ENCODE data around the gene CLIC3. TPM values are rescaled to one million over a fixed set of nuclear protein-coding genes. Genes with fewer than 3 reads are reported as not detected.

Gene CLIC3
- total RNA-seq, 4 donors from 2014 or later = 2.5 to 3.8 TPM; not detected in 2

- in situ Hi-C loops (cut with MboI; ENCODE audit: low pct_ligation_motif_present in 1 of 4, low pct_unique_long_range_greater_than_20kb in 1 of 4, low sequenced_read_pairs in 3 of 4) = loop anchor here in 3 of 4 donors (10.0 to 25.0 kb wide), 2 partner anchors 244 to 246 kb away; partner anchors contain the start of genes CCDC183 (in 2 of the 3) and TMEM141 (in 2 of the 3)
- no peak for DNase-seq
- no peaks in the 10 kb centered on the region for H3K36me3 ChIP-seq
- WGBS, 2 donors (ENCODE audit: low coverage in 1 of 2) = 60 to 74% methylated on average over 1 to 51 of the region's 65 CpGs
- no peak overlapping the region for H3K4me3 ChIP-seq
- intact Hi-C loops (cut with DNase I; ENCODE audit: low total_unique reads) = loop anchor here (5.0 kb wide), 1 partner anchor 84 kb away; the partner anchor contains the start of gene C8G
- no peaks in the 10 kb centered on the region for H3K9me3 ChIP-seq
- peaks cover 23 to 65% (median 48%) of the 10 kb centered on the region in 4 donors for H3K4me1 ChIP-seq
- no peak overlapping the region for H3K27ac ChIP-seq
- TF ChIP-seq EP300 (IDR thresholded peaks at IDR 0.05; ENCODE audit: low read depth) (no peak), CTCF (IDR thresholded peaks at IDR 0.05) (no peak)
- H3K27me3 ChIP-seq = no peaks in the 10 kb centered on the region
Observed at GRCh38 chr9:137030538-137031527, 34.5 kb upstream of the CLIC3 start.

GRCh38 chr9:137030006-137030405 is 33.6 kb upstream of the CLIC3 start:
- Histone ChIP-seq H3K27ac (no peak overlapping the region), H3K9me3 (no peaks in the 10 kb centered on the region), H3K4me1 (peaks cover 22 to 62% (median 46%) of the 10 kb centered on the region in 4 donors), H3K4me3 (no peak overlapping the region), H3K36me3 (no peaks in the 10 kb centered on the region), H3K27me3 (no peaks in the 10 kb centered on the region)
- DNase-seq = no peak
- intact Hi-C loops (cut with DNase I; ENCODE audit: low total_unique reads) = loop anchor here (5.0 kb wide), 1 partner anchor 83 kb away; the partner anchor contains the start of gene C8G
- in situ Hi-C loops (cut with MboI; ENCODE audit: low pct_ligation_motif_present in 1 of 4, low pct_unique_long_range_greater_than_20kb in 1 of 4, low sequenced_read_pairs in 3 of 4) = loop anchor here in 3 of 4 donors (10.0 to 25.0 kb wide), 2 partner anchors 243 to 245 kb away; partner anchors contain the start of genes CCDC183 (in 2 of the 3) and TMEM141 (in 2 of the 3)
- TF ChIP-seq POLR2A (IDR thresholded peaks at IDR 0.05) = no peak
- TF ChIP-seq EP300 (IDR thresholded peaks at IDR 0.05; ENCODE audit: low read depth) = no peak
- TF ChIP-seq POLR2AphosphoS5 (IDR thresholded peaks at IDR 0.05) = no peak
- 67 to 80% methylated on average over 2 to 11 of the region's 15 CpGs for WGBS, 2 donors (ENCODE audit: low coverage in 1 of 2)

GRCh38 chr9:137029058-137029936 is 32.9 kb upstream of the CLIC3 start:
- Histone ChIP-seq H3K9me3 (no peaks in the 10 kb centered on the region), H3K36me3 (no peaks in the 10 kb centered on the region), H3K27ac (peak overlapping the region; percentile 65 to 77 (median 70)), H3K4me3 (peak overlapping the region in 2 of 4 donors; percentile 61 to 72), H3K27me3 (no peaks in the 10 kb centered on the region), H3K4me1 (peaks cover 16 to 55% (median 39%) of the 10 kb centered on the region in 4 donors)
- in situ Hi-C loops (cut with MboI; ENCODE audit: low pct_ligation_motif_present in 1 of 4, low pct_unique_long_range_greater_than_20kb in 1 of 4, low sequenced_read_pairs in 3 of 4) (loop anchor here in 2 of 4 donors (25.0 kb wide), 1 partner anchor 242 kb away; the partner anchor contains the start of genes CCDC183 (in 2 of the 2) and TMEM141 (in 2 of the 2)), intact Hi-C loops (cut with DNase I; ENCODE audit: low total_unique reads) (no loop called here)
- WGBS, 2 donors (ENCODE audit: low coverage in 1 of 2) = 22 to 67% methylated on average over 2 to 18 of the region's 19 CpGs
- TF ChIP-seq CTCF (IDR thresholded peaks at IDR 0.05) (peak; percentile 86 to 95 (median 93)), POLR2AphosphoS5 (IDR thresholded peaks at IDR 0.05) (no peak)
- DNase-seq = peak; percentile 86

GRCh38 chr9:137028263-137029057 is 32.1 kb upstream of the CLIC3 start:
- peak overlapping the region; percentile 41 to 72 (median 59) for H3K4me3 ChIP-seq
- peak overlapping the region; percentile 65 to 77 (median 70) for H3K27ac ChIP-seq
- no peaks in the 10 kb centered on the region for H3K27me3 ChIP-seq
- peaks cover 16 to 55% (median 38%) of the 10 kb centered on the region in 4 donors for H3K4me1 ChIP-seq
- peak; percentile 83 for DNase-seq
- intact Hi-C loops (cut with DNase I; ENCODE audit: low total_unique reads) = no loop called here
- WGBS, 2 donors (ENCODE audit: low coverage in 1 of 2) = 1% methylated on average over 50 of the region's 98 CpGs; no CpG with 5 or more reads in 1 of the 2 donors
- TF ChIP-seq EP300 (IDR thresholded peaks at IDR 0.05; ENCODE audit: low read depth) (no peak), POLR2A (IDR thresholded peaks at IDR 0.05) (no peak), CTCF (IDR thresholded peaks at IDR 0.05) (peak in 3 of 5 experiments; percentile 11 to 43 (median 27)), POLR2AphosphoS5 (IDR thresholded peaks at IDR 0.05) (no peak)
- in situ Hi-C loops (cut with MboI; ENCODE audit: low pct_ligation_motif_present in 1 of 4, low pct_unique_long_range_greater_than_20kb in 1 of 4, low sequenced_read_pairs in 3 of 4) = loop anchor here in 2 of 4 donors (25.0 kb wide), 1 partner anchor 241 kb away; the partner anchor contains the start of genes CCDC183 (in 2 of the 2) and TMEM141 (in 2 of the 2)
- H3K36me3 ChIP-seq = no peaks in the 10 kb centered on the region
- H3K9me3 ChIP-seq = no peaks in the 10 kb centered on the region
